GM19455 (cell line): ENCODE measurements around the gene PPP1R10.

ENCODE experiments used
- ATAC-seq: cut with Tn5 transposase; IDR thresholded peaks from one replicate; pipeline ENCODE4 v1.9.1; 2021; ENCODE audit not compliant: unreplicated experiment

Gene PPP1R10

DNA sequence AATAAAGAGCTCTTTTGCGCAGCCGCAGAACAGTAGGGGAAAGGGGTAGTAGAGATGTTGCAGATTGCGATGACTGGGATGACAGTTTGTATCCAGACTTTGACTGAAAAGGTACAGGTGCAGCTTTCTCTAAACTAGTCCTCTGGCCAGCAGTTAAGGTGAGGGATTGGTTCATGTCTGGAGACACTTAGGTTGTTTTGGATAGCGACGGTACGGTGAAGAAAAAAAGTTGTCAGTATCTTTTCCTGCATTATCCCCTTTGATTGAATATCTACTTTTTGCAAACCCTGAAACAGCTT lies 59.4 kb downstream of the PPP1R10 start:
- no peak for ATAC-seq

DNA sequence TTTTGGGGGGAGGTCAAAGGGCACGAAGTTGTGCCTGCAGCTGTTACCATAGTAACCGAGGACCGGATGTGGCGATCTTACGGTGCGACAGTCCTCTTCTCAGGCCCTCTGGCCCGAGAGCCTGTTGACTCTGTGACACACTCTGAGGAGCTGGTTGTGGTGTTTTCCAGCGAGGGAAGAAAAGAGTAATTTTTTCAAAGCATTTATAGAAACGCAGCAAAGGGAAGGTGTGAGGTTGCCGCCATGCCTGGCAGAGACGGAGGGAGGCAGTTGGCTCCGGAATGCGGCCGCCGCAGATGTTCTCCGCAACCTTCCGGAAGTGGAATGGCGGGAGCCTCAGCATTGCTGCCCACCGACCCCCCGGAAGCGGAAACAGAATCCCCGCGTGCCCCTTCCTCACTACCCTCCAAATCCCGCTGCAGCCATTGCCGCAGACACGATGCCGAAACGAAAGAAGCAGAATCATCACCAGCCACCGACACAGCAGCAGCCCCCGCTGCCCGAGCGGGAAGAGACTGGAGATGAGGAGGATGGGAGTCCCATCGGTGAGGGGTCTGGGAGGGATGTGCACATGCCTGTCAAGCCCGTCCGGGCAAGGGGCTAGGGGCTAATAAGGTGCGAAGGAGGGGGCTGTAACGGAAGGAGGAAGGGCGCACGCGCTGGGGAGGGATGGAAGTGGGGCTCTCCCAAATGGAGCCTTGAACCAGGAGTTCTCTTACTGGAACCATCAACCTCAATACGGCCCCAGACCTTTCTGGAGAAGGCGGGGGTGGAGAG lies 59.9 kb downstream of the PPP1R10 start, which contains the start of gene PRR3:
TSS of gene PRR3 (plus strand) at position 390 of the 777 bp plus-strand sequence. CDS start at position 440, 50 bp downstream.
- ATAC-seq: peak; percentile 61

DNA sequence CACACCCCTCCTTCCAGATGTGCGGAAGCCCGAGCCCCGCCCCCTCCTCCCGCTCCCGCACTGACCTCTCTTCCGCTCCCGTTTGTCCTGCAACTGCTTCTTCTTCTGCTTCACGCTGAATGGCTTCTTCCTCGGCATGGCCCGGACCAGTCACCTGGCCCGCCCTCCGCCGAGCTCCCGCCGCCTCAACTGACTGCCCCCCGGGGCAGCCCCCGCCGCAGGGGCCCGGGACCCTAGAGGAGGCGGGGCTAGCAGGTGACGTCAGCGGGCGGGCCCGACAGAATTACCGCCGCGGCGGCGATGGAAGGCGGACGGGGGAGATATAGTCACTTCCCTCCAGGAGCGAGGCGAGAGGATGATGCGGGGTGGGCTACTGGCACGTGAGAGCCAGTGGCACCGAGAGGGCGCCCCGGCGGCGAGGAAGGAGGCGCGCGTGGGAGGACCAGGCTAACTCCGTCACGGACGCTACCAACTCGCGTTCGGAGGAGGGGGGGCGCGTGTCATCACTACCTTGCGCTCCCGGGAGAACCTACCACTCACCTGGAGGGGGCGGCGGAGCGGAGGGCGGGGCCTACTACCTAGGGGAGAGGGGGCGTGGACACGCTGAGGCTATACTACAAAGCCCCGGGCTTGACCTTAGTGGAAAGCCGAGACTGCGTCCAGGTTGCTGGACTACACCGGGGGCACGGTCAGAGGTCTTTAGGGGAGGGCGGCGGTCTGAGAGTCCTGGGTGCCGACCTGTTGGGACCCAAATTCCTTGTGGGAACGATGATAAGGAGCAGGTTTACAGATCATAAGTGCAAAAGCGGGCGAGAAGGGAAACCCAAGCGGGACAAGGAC lies 60.8 kb downstream of the PPP1R10 start, which contains the start of gene GNL1:
TSS of gene GNL1 (minus strand) at position 424 of the 840 bp plus-strand sequence. CDS start at position 138, 286 bp downstream.
- peak; percentile 82 for ATAC-seq

DNA sequence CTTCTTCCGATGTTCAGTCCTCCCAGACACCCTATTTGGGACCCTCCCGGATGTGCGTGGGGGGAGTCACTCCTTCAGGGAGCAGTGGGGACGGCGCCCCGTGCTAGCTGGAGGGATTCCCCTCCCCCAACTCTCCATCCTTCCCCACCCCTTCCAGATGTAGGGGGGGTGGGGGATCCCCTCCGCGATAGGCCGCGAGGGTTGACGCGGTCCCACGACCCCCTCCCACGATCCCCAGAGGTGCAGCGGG lies 61.3 kb downstream of the PPP1R10 start:
- no peak for ATAC-seq

DNA sequence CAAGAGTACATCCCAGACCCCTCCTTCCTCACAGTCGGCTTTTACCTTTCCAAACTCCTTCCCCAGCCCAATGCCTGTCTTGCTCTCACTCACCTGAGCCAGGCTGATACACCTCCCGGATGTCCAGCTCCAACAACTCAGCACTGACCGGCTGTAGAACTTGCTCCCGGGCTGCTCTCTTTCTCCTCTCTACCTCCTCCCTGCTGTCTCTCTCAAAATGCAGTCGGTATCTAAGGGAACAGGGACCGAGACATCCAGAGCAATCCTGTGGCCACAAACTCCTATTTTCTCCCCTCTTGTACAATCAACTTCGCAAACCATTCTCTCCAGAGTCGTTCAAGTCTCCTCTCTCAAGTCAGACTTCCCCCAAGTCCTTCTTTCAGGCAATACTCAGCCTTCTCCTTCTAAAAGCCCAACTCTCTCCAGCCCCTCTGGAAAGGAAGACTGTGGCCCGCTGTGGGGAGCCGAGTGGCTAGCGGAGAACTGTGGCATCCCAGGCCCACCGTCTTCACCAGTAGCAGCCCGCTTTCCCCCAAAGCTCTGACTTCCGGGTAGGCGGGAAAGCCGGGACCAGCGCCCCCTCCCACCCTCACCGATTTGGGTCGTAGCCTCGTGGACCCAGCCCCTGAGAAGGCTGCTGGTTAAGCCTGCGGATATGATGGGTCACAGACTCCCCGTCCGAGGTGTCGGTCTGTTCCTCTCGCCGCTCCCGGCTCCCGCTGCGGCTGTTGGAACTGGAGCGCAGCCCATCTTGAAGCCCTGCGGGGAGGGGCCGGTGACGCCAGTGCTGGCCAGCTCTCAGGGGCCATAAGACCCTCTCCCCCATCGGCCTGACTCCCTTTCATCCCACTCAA lies 61.9 kb downstream of the PPP1R10 start:
- ATAC-seq: no peak

DNA sequence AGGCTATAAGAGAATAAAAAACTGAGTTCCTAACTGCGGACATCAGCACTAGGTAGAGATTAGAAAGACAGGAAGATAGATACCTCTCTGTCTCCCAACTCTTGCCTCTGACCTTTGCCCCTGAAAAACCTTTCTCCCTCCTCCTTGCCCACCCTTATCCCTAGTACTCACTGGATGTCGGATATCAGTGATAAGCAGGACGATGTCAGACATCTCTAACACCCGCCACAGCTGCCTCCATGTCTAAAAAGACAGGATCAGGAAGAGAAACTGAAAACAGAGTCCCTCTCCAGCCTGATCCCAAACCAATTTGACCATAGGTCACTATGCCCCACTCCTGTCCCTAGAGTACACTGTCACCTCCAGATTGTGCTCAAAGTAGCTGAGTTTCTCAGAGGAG lies 62.6 kb downstream of the PPP1R10 start:
- no peak for ATAC-seq
